Measurements from ENCODE around the gene LYPD4.

GRCh38 chr19:41853768-41854167 is 9.3 kb upstream of the LYPD4 start:
- no peak for TF ChIP-seq CTCF (optimal IDR thresholded peaks at IDR 0.05 in 1 of 3, IDR thresholded peaks at IDR 0.05 in 1 of 3, conservative IDR thresholded peaks at IDR 0.05 in 1 of 3; ENCODE audit: extremely low read depth in 1 of 3, insufficient read depth in 2 of 3, low read length in 3 of 3)
- no peak for TF ChIP-seq EZH2 (IDR thresholded peaks at IDR 0.05; ENCODE audit: low read length)
